Measurements from ENCODE around the gene TBC1D10B. TPM values are rescaled to one million over a fixed set of nuclear protein-coding genes. Genes with fewer than 3 reads are reported as not detected.
A peak's percentile ranks its signal among the peaks of the same experiment; 100 is the strongest.

Gene TBC1D10B
- total and polyA plus RNA-seq, 9 of the 15 experiments (the other 6 are each of a cell fraction or from before 2014, with no cell fraction given), result 2.2 to 55.4 (median 17.5) TPM

DNA sequence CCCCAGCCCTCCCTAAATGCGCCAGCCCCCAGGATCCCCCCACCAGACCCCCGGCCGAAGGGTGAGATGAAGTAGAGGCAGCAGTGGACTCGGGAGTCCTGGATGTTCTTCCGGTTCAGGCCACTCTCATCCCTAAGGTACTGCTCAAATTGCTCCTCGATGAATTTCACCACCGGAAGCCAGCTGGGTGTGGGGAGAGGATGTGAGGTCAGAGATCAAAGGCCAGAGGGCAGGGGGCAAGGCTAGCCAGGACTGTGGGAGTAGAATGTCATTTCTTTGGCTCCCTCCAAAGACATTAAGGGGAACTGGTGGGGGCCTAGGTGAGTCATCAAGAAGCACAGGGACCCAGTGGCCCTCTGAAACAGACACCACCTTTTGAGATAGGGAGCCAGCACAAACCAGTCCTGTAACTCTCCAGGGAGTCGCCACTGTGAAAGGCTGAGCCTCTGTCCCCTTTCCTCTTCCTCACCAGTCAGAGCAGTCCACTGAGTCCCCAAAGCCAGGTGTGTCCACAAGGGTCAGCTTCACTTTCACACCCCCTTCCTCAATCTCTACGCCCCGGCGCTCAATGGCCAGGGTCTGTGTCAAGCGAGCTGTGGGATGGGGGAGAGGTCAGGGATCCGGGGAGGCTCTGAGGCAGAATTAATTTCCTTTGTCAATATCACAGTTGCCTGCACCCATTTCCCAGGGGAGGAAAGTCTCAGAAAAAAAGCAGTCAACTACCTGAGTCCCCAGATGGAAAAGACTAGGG lies 11.2 kb upstream of the TBC1D10B start (continued):
- TF ChIP-seq, protein P1, sequence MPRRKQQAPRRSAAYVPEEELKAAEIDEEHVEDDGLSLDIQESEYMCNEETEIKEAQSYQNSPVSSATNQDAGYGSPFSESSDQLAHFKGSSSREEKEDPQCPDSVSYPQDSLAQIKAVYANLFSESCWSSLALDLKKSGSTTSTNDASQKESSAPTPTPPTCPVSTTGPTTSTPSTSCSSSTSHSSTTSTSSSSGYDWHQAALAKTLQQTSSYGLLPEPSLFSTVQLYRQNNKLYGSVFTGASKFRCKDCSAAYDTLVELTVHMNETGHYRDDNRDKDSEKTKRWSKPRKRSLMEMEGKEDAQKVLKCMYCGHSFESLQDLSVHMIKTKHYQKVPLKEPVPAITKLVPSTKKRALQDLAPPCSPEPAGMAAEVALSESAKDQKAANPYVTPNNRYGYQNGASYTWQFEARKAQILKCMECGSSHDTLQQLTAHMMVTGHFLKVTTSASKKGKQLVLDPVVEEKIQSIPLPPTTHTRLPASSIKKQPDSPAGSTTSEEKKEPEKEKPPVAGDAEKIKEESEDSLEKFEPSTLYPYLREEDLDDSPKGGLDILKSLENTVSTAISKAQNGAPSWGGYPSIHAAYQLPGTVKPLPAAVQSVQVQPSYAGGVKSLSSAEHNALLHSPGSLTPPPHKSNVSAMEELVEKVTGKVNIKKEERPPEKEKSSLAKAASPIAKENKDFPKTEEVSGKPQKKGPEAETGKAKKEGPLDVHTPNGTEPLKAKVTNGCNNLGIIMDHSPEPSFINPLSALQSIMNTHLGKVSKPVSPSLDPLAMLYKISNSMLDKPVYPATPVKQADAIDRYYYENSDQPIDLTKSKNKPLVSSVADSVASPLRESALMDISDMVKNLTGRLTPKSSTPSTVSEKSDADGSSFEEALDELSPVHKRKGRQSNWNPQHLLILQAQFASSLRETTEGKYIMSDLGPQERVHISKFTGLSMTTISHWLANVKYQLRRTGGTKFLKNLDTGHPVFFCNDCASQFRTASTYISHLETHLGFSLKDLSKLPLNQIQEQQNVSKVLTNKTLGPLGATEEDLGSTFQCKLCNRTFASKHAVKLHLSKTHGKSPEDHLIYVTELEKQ (CRISPR knock-in tag; IDR thresholded peaks at IDR 0.05), result no peak
- TF ChIP-seq, protein P2, sequence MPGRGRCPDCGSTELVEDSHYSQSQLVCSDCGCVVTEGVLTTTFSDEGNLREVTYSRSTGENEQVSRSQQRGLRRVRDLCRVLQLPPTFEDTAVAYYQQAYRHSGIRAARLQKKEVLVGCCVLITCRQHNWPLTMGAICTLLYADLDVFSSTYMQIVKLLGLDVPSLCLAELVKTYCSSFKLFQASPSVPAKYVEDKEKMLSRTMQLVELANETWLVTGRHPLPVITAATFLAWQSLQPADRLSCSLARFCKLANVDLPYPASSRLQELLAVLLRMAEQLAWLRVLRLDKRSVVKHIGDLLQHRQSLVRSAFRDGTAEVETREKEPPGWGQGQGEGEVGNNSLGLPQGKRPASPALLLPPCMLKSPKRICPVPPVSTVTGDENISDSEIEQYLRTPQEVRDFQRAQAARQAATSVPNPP (IDR thresholded peaks at IDR 0.05; ENCODE audit: borderline replicate concordance, insufficient read depth, insufficient read length), result no peak
- TF ChIP-seq EP400 (IDR thresholded peaks at IDR 0.05), result peak; percentile 63; the same call in 1 of the 2 replicates
- no peak for TF ChIP-seq ZNF785 (CRISPR knock-in tag; IDR thresholded peaks at IDR 0.05)
- TF ChIP-seq EGR1 (conservative IDR thresholded peaks at IDR 0.05), result peak; percentile 29; the same call in 1 of the 2 replicates
- no peak for TF ChIP-seq ZNF764 (CRISPR knock-in tag; IDR thresholded peaks at IDR 0.05; ENCODE audit: low read depth)
- TF ChIP-seq PHF20 (IDR thresholded peaks at IDR 0.05; ENCODE audit: partially characterized antibody), result peak; percentile 51
- TF ChIP-seq, protein P3, sequence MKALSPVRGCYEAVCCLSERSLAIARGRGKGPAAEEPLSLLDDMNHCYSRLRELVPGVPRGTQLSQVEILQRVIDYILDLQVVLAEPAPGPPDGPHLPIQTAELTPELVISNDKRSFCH (CRISPR knock-in tag; IDR thresholded peaks at IDR 0.05), result no peak
- TF ChIP-seq, protein P3 (tag; IDR thresholded peaks at IDR 0.05), result no peak
- TF ChIP-seq DPF2 (IDR thresholded peaks at IDR 0.05), result peak; percentile 91
- TF ChIP-seq SAFB (IDR thresholded peaks at IDR 0.05; ENCODE audit: borderline replicate concordance, low read depth, low read length), result no peak
- 0 out of 2 replicates have a peak, but pooled peaks have one; percentile 5 for TF ChIP-seq CBFA2T2 (conservative IDR thresholded peaks at IDR 0.05)
- peak; percentile 26; the same call in 1 of the 2 replicates for TF ChIP-seq MYC (IDR thresholded peaks at IDR 0.05; ENCODE audit: low read depth, low read length)
- no peak for TF ChIP-seq MYC (CRISPR knock-in tag; IDR thresholded peaks at IDR 0.05; ENCODE audit: borderline replicate concordance, low read depth)
- TF ChIP-seq GATAD2A (IDR thresholded peaks at IDR 0.05), result peak; percentile 83; the same call in 1 of the 2 replicates

All from K562 (cell line).